IMR-90 (cell line): ENCODE measurements around the gene TAF1B.

Experiments
- POLR2A ChIP-seq: IDR thresholded peaks from 2 replicates; pipeline ENCODE4 v1.6.1; 2012; ENCODE audit warnings: mild to moderate bottlenecking, low read depth, low read length
- TF ChIP-seq, protein P1 (sequence below): fragments of 150-350 bp; IDR thresholded peaks from 2 replicates; pipeline ENCODE4 v1.6.1; 2017; ENCODE audit warnings: mild to moderate bottlenecking, antibody characterized with exemption, low read length, low read depth

- TF ChIP-seq, protein P1, sequence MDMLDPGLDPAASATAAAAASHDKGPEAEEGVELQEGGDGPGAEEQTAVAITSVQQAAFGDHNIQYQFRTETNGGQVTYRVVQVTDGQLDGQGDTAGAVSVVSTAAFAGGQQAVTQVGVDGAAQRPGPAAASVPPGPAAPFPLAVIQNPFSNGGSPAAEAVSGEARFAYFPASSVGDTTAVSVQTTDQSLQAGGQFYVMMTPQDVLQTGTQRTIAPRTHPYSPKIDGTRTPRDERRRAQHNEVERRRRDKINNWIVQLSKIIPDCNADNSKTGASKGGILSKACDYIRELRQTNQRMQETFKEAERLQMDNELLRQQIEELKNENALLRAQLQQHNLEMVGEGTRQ, result no peak
- no peak for TF ChIP-seq POLR2A
Observed at GRCh38 chr2:9946076-9946475, 102.8 kb downstream of the TAF1B start.
